NCI-H1436 (cell line): ENCODE measurements around the gene NEO1.

Source experiments
- DNase-seq: peaks from one replicate; lab custom pipeline; 2025; lab: John Stamatoyannopoulos, UW

The NEO1 gene, protein sequence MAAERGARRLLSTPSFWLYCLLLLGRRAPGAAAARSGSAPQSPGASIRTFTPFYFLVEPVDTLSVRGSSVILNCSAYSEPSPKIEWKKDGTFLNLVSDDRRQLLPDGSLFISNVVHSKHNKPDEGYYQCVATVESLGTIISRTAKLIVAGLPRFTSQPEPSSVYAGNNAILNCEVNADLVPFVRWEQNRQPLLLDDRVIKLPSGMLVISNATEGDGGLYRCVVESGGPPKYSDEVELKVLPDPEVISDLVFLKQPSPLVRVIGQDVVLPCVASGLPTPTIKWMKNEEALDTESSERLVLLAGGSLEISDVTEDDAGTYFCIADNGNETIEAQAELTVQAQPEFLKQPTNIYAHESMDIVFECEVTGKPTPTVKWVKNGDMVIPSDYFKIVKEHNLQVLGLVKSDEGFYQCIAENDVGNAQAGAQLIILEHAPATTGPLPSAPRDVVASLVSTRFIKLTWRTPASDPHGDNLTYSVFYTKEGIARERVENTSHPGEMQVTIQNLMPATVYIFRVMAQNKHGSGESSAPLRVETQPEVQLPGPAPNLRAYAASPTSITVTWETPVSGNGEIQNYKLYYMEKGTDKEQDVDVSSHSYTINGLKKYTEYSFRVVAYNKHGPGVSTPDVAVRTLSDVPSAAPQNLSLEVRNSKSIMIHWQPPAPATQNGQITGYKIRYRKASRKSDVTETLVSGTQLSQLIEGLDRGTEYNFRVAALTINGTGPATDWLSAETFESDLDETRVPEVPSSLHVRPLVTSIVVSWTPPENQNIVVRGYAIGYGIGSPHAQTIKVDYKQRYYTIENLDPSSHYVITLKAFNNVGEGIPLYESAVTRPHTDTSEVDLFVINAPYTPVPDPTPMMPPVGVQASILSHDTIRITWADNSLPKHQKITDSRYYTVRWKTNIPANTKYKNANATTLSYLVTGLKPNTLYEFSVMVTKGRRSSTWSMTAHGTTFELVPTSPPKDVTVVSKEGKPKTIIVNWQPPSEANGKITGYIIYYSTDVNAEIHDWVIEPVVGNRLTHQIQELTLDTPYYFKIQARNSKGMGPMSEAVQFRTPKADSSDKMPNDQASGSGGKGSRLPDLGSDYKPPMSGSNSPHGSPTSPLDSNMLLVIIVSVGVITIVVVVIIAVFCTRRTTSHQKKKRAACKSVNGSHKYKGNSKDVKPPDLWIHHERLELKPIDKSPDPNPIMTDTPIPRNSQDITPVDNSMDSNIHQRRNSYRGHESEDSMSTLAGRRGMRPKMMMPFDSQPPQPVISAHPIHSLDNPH (N-terminal part only)

DNA sequence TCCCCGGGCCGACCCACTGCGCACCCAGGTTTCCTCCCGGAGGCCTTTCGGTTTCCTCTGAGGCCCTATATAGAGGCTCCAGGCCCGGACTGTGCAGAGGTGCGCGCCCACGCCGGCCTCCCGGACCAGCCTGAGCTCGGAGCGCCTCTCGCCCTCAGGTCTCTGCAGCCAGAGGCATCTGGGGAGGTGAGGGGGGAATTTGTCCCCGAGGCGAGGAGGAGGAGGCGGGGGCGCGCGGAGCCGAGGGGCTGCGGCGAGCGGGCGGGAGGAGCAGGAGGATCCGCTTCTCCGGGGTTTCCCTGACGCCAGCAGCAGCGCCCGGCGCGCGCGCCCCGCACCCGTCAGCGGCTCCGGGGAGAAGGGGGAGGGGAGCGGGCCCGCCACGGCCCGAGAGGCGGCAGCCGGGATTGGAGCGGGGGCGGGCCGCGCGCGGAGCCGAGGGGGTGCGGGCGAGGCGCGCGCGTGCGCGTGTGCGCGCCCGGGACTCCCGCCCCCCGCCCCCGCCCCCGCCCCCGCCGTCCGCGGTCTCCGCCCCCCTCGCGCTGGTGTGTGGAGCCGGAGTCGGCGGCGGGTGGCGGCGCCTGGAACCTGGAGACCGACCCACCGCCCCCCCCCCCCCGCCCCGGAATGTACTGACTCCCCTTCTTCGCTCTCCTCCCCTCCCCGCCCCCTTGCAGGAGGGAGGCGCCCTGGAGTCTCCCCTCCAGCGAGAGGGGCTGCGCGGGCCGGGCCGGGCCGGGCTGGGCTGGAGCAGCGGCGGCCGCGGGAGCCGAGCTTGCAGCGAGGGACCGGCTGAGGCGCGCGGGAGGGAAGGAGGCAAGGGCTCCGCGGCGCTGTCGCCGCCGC, at the start of gene NEO1:
Gene NEO1, plus strand, starts transcription at position 657 of the 846 bp plus-strand sequence. CDS start 213 bp downstream, outside the sequence.
- DNase-seq: peak; percentile 87

GRCh38 chr15:73004462-73004861, 47.8 kb upstream of the NEO1 start:
- no peak for DNase-seq

- DNase-seq: no peak
These were observed 47.2 kb upstream of the NEO1 start for GRCh38 chr15:73005032-73005431.

DNA sequence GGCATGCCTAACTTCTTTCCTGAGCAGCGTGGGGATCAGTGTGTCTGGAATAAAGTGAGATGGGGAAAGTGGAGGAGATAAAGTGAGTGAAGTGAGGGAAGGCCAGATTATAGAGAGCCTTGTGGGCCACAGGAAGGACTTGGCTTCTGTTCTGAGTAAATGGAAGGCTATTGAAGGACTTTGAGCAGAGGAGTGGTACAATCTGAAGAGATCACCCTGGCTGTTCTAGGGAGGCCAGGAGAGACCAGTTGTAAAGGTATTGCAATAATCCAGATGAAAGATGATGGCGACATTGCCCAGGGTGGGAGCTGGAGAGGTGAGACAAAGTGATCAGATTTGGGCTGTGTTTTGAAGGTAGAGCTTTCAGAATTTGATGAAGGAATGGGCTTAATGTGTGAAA, 46.8 kb upstream of the NEO1 start:
- no peak for DNase-seq

GRCh38 chr15:73006523-73006922, 45.7 kb upstream of the NEO1 start:
- DNase-seq: no peak

DNA sequence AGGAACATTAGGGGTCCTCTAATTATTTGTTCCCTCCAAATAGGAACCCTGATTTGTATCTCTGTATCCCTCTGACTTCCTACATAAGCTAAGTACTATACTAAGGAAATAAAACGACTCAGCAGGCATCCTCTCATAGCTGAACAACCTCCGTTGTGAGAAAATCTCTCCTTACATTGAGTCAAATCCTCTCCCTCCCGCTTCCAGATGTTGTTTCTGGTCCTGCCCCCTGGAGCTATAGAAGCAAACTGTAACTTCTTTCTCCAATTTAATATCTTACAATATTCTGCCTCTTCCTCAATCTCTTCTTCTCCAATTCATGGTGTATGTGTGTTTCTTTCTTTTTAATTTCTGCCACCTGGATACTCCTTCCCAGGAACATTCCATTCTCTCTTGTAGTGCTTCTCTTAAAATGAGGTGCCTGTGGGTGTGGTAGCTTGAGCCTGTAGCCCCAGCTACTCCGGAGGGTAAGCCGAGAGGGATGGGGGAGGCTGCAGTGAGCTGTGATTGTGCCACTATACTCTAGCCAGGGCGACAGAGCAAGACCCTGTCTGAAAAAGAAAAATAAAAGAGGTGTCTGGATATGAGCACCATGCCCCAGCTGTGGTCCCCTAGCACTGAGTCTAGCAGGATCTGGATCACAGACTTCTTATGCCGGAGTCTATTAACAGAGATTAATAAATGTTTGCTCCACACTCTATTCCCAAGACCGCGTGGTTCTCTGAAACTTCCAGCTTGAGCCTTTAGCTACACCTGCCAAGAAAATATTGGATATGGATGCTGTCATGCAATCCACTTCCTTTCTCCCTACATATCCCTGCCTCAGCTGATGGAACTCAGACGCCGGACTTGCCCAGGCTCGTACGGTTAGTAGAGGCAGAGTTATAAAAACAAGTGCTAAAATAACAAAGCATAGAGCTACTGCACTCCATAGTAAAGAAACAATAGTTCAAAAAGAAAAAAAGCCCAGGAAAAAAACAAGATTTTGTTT, 42.9 kb upstream of the NEO1 start:
- no peak for DNase-seq

GRCh38 chr15:73010154-73011152, 41.8 kb upstream of the NEO1 start:
- DNase-seq: no peak

- no peak for DNase-seq
These were observed 37.4 kb upstream of the NEO1 start for GRCh38 chr15:73014904-73015303.

DNA sequence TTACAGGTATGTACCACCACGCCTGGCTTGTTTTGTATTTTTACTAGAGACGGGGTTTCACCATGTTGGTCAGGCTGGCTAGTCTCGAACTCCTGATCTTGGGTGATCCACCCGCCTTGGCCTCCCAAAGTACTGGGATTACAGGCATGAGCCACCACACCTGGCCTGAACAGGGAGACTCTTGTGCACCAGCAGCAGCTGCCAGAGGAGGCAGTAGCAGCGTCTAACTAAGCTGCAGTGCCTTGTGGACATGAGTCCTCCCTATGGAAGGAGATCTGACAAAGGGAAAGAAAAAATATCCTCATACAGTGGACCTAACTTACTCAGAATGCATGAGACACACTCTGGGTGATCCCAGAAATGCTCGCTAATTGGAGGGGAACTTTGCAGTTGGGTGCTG, 36.8 kb upstream of the NEO1 start:
- DNase-seq: no peak

DNA sequence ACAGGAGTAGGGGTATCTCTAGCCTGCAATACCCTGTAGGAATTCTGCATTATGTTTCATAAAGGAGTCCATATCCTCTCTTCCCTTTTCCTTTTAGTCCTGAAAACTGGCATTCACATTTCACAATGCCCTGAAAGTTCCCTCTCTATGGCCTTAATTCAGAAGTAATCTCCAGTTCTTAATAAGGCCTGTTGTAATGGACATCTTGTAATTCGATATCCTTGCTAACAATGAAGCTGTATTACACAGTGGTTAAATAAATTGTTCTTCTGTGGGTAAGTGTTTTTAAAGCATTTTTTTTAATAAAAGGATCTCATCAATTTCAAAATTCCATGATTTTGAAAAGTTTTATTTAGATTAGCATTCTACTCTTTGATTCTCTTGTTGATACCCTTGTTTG, 34.3 kb upstream of the NEO1 start:
- no peak for DNase-seq

DNA sequence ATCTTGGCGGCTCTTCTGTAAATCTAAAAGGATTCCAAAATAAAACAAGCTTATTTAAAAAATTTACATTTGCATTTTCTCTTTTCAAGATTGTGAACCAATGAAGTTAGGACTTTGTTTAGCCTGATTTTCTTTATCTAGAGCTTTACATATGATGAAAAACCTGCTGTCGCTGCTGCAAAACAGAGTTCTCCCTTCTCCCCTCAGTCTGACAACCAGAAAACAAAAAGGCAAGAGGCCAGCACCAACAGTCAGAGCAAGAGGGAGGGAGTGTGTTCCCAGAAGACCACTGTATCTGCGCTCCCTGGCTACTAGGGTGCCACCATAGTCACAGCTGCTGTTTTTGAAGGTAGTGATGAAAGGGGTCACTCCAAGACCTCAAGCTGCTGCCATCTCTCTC, 33.1 kb upstream of the NEO1 start:
- DNase-seq: no peak

DNA sequence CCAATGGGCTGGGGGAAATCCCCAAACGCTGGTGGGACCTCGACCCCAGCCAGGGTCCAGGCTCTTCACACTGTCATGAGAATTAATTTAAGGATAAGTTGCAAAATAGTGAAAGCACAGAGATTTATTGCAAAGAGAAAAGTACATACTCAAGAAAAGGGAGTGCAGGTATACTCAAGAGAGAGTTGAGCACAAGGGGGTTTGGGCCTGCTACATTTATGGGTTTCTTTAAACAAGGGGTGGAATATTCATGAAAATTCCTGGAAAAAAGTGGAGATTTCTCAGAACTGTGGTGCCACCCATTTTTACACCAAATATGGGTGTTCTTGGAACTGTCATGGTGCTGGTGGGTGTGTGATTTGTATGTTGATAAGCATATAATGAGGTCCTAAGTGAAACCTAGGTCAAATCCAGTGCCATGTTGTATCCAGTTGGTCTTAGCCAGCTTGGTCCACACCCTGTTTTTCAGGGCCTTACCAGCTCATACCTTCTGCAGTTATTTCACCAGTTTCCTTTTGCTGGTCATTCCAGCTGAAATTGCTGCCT, 32.6 kb upstream of the NEO1 start:
- no peak for DNase-seq

DNA sequence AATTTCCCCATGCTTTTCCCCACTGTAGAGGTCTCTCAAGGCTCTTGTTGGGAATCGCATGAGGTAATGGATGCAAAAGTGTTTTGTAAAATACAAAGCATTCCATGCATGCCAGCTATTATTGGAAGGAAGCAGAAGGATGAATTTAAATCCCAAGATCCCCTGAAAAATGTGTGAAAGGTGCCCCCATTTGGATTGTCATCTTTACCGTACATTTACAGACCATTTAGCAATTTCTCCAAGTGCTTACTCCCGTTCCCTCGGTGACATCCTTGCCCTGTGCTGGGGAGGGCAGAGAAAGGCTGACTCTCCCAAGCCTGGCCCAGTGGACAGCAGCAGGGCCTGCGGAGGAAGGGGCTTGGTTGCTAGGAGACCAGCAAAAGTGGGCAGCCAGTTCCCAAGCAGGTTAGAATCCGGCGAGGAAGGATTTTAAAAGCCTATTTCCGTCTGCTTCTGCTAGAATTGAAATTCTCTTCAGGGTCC, 31.1 kb upstream of the NEO1 start:
- DNase-seq: no peak

DNA sequence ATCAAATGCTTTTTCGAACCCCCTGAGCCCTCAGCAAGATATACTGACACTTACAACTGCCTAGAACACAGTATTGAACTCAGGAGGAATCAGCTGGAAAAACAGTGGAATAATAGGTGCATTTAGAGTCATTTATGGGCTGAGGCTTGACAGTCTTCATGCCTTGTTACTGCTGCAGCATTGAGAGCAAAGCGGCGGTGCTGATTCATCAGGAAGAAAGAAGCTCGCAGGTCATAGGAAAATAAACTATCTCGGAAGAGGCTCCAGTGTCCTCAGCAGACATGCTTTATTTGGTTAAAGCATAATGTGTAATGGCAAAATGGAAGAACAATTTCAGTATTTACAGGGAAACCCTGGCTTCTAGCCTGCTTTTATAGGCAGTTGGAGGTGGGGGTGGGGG, 30.1 kb upstream of the NEO1 start:
- DNase-seq: no peak

GRCh38 chr15:73023071-73023470, 29.2 kb upstream of the NEO1 start:
- DNase-seq: no peak

DNA sequence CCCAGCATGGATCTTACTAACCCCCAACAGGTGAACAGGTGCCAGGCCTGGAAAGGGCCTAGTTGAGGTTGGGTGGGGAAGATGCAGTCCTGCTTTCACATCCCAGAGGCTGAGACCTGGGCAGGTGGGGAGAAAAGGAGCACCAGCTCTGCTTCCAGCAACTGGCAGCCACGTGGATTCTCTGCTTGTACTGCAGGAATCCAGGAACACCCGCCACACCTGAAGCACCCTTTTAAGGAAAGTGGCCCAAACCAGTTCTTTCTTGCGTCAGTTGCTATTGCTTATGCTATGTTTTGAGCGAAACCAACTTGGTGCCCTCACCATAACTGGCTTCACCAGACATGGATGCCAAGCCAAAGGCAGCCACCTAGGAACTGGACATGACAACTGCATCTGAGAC, 28.1 kb upstream of the NEO1 start:
- no peak for DNase-seq

- no peak for DNase-seq
These were observed 25.7 kb upstream of the NEO1 start for GRCh38 chr15:73026511-73027054.

GRCh38 chr15:73028031-73028430, 24.2 kb upstream of the NEO1 start:
- no peak for DNase-seq
